Activated CD4-positive, alpha-beta T cell treated with anti-CD3 and anti-CD28 coated beads, Interleukin-2, Interleukin-6, amounts not matched to agents 100 ng/mL and 50 ng/mL, durations not matched to agents 16 hours and 8 hours (primary cell): ENCODE results near the gene SF3A2.
"Not testable (repeated sequence)": the region's sequence is repeated elsewhere in the genome, so short reads cannot be mapped to it uniquely, and the experiment has no call there.

Experiments used
- DNase-seq: peaks from one replicate; pipeline ENCODE4 v3.0.0-alpha.2; 2020

SF3A2 gene

DNA sequence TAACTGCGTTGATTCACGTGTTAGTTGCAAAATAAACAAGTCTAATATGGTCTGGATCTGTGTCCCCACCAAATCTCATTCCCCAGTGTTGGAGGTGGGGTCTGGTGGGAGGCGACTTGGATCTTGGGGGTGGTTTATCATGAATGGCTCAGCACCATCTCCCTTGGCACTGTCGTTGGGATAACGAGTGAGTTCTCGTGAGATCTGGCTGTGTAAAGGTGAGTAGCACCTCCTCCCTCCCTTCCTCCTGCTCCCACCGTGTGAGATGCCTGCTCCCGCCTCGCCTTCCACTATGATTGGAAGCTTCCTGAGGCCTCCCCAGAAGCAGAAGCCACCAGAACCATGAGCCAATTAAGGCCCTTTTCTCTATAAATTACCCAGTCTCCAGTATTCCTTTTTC, 40.5 kb downstream of the SF3A2 start:
- DNase-seq, result no peak

DNA sequence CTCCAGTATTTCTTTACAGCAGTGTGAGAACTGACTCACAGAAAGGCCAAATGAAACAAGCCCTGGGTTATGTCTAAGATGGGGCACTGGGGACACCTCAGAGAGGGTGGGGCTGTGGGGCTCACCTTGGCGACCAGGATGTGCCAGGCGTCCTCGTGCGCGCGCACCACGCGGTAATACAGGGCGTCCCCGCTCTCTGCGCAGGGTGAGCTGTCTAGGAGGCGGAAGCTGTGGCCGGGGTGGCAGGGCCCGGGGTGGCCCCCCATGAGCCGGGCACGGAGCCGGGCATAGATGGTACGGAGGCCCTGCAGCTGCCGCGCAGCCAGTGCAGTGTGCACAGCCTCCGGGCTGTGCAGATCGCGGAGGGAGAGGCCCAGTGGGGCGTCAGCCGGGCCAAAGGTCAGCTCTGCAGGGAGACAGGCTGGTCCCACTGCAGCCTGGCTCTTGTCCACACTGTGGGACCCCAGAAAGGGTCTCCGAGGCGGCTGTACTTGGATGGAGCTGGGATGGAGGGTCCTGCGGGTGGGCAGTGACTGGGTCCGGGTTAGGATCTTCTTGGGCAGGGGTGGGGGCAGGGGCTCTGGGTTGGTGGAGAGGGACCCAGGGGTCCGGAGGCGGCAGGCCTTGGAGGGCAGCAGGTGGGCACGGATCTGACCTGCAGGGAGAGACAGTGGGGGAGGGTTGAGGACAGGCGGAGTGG, 42.0 kb downstream of the SF3A2 start:
- no peak for DNase-seq

DNA sequence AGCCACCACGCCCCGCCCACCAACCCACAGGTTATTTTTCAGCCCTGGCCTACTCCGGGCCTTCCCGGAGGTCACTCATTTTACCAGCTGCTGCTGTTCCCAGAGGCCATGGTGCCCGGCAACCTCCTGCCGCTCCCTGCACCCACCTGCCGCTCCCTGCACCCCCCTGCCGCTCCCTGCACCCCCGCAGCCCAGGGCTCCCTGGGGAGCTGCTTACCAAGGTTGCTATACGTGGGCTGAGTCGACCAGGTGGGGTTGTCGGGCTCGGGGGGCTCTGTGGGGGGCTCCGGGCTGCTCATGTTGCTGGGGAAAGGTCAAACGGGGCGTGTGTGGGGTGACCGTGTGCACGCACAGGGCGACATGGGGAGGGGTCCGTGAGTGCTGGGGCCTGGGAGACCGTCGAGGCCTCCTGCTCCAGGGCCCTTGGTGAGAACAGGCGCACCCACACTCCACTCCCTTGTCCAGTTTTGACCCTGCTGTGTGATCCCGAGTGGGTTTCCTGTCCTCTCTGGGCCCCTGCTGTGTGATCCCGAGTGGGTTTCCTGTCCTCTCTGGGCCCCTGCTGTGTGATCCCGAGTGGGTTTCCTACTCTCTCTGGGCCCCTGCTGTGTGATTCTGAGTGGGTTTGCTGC, 44.1 kb downstream of the SF3A2 start:
- DNase-seq, result no peak

DNA sequence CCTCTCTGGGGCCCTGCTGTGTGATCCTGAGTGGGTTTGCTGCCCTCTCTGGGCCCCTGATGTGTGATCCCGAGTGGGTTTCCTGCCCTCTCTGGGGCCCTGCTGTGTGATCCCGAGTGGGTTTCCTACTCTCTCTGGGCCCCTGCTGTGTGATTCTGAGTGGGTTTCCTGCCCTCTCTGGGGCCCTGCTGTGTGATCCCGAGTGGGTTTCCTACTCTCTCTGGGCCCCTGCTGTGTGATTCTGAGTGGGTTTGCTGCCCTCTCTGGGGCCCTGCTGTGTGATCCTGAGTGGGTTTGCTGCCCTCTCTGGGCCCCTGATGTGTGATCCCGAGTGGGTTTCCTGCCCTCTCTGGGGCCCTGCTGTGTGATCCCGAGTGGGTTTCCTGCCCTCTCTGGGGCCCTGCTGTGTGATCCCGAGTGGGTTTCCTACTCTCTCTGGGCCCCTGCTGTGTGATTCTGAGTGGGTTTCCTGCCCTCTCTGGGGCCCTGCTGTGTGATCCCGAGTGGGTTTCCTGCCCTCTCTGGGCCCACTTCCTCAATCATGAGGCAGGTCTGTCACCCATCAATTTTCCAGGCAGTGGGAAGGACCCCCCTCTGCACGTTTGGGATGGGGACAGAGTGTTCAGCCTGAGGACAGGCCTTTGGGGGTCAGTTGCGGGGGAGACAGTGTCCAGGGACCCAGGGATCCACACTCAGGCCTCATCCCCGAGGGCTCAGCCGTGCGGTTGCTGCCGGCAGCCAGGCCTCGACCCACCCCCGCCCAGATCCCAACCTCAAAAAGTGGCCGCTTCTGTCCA, 44.8 kb downstream of the SF3A2 start:
- DNase-seq, result not testable (repeated sequence)

GRCh38 chr19:2282062-2282861, 45.6 kb downstream of the SF3A2 start, which contains the start of gene PEAK3:
PEAK3 (minus strand) TSS chr19:2282175; CDS start chr19:2280931, 1,244 bp downstream.
- peak; percentile 28 for DNase-seq

DNA sequence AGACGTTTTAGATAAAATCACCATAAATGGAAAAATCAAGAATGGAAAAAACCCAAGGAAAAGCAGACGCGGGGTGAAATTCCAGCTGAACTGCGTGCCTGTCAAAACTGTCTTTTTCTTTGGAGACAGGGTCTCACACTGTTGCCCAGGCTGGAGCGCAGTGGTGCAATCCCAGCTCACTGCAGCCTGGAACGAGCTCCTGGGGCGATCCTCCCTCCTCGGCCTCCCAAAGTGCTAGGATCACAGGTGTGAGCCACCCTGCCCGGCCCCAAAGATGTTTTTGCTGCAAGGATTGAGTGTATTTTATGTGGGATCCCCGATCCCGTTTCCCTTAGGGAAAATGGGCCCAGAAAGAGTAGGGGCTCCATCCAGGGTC, 46.2 kb downstream of the SF3A2 start:
- no peak for DNase-seq

GRCh38 chr19:2283835-2284507, 47.3 kb downstream of the SF3A2 start:
- DNase-seq, result no peak

DNA sequence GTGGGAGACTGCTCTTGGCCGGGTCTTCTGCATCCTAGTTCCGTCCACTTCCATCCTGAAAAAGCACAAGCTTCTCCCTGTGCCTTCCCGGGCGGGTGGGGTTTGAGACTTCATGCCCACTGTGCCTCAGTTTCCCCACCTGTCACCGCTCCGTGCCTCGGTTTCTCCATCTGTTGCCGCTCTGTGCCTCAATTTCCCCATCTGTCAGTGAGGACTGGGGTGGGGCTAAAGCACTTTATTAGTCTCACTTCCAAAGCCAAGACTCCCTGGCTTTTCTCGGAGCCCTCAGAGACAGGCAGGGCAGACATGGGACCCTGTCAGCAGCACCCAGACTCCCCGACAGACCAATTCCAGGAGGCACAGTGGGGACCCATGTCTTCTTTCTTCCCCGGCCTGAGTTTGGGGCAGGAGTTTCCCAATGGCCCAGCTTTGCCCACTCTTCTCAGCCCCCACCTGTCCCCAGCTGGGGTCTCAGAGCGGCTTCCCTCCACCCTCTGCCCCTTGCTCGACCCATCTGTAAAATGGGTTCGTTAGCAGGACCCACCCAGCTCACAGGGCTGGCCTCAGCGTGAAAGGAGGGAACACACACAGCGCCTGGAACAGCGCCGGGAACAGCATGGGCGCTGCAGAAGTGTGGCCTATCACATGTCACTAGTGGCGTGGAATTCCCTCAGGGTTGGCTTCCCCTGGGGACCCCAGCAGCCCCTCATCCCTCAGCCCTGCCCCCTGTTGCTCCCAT, 49.9 kb downstream of the SF3A2 start:
- DNase-seq, result no peak

GRCh38 chr19:2287585-2288337, 51.1 kb downstream of the SF3A2 start:
- no peak for DNase-seq

DNA sequence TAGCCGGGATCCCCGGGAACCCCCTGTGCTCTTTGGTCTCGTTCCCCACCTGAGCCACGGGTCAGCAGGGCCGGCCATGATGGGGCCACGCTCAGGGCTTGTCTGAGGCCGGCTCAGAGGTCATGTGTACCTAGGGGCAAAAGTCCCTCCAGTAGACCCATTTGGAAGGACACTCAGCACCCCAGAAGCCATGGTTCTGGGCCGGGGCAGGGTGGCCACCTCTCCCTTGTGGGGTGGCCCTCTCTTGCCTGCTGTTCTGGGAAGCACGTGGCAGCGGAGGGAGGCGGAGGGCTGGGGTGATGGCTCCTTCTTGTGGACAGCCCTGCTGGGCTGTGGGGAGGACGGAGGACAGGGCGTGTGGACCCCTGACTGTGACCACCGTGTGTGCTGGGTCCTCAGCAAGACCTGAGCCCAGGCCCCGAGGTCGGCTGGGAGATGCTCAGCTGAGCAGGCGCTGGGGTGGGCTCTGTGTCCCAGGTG, 51.8 kb downstream of the SF3A2 start:
- DNase-seq, result no peak

- DNase-seq, result no peak
Measured at GRCh38 chr19:2288818-2289713, 52.4 kb downstream of the SF3A2 start.

- peak; percentile 64 for DNase-seq
Measured at GRCh38 chr19:2289714-2290435, 53.3 kb downstream of the SF3A2 start.

- no peak for DNase-seq
Measured at GRCh38 chr19:2290441-2291184, 54.0 kb downstream of the SF3A2 start.

- DNase-seq, result no peak
Measured at GRCh38 chr19:2291185-2291751, 54.6 kb downstream of the SF3A2 start.

DNA sequence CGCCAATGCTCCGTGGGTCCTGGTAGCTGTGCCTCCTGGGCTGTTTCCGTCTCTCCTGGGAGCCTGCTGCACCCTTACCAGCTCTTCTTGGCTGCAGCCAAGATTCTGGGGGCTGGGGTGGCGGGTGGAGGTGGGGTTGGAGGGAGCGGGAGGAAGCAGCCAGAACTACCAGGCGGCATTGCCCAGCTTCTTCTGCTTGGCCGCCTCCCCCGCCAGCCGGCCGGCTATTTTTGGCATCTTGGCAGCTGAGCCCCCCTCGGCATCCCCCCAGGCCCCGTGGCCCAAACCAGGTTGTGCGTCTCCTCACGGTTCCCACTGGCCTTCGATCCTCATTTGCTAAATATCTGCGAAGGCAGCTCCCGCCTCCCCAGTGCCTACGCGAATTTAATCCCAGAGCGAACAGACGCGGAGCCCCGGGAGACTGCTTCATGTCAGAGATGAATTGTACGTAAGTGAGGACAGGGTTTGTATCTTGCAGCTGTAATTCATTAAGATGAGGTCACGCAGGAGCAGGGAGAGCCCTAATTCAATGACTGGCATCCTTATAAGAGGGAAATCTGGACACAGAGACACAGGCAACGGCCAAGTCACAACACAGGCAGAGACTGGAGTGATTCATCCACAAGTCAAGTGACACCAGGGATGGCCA, 58.2 kb downstream of the SF3A2 start:
- no peak for DNase-seq

DNA sequence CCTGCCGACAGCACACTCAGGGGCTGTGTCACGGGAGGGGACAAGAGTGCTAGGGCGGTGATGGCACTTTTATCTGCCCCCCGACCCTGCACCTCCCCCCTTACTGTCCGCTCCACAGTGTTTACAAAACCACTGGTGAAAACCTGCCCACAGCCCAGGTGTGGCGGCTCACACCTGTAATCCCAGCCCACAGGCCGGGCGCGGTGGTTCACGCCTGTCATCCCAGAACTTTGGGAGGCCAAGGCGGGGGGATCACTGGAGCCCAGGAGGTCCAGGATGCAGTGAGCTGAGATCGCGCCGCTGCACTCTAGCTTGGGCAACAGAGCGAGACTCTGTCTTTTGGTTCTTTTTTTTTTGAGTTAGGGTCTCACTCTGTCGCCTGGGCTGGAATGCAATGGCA, 59.5 kb downstream of the SF3A2 start:
- DNase-seq, result no peak
